GM19043 (cell line): Measurements from ENCODE around the gene CYB5R2.
"Not testable (repeated sequence)": the region's sequence is repeated elsewhere in the genome, so short reads cannot be mapped to it uniquely, and the experiment has no call there.

Experiments
- ATAC-seq: cut with Tn5 transposase; IDR thresholded peaks from one replicate; pipeline ENCODE4 v1.9.1; 2021; ENCODE audit warnings: low read depth; ENCODE audit not compliant: unreplicated experiment

The CYB5R2 gene

DNA sequence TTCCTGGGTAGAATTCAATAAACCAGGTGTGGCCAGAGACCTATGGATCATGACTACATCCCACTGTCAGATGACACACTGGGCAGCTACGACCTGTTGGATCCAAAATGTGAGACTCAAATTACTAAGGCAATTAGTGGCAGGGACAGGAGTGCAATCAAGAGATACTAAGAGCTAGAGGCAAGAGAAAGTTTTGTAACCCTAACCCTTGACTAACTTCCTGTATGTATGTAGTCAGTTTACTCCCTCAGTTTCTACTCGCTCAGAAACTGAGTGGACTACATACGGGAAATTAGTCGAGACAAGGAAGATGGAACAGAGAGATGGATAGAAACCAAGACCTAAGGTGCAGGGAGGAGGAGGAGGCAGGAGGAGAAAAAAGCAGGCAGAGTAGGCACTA lies 2.7 kb downstream of the CYB5R2 start:
- no peak for ATAC-seq

GRCh38 chr11:7668911-7669310 lies 4.4 kb downstream of the CYB5R2 start:
- ATAC-seq, result no peak

DNA sequence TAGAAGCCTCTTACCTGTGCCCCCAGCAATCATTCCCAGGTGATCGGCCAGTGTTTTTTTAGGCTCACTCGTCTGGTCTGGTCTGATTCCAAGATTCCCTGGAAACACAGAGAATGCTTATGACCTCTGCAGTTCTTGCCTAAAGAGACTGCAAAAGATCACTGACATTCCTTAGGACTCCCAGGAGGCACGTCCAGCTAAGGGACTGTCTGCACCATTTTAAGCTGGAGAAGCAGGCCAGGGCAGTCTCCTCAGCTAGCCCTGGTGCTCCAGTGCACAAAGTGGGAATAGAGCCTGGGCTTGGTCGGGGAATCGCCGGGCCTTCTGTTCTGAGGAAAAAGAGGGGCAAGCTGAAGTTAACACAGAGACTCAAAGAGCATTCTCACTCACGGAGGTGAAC lies 4.8 kb downstream of the CYB5R2 start:
- ATAC-seq, result no peak

- ATAC-seq, result no peak
These were observed 5.8 kb downstream of the CYB5R2 start for GRCh38 chr11:7667460-7667859.

- no peak for ATAC-seq
These were observed 6.9 kb downstream of the CYB5R2 start for GRCh38 chr11:7666292-7666866.

DNA sequence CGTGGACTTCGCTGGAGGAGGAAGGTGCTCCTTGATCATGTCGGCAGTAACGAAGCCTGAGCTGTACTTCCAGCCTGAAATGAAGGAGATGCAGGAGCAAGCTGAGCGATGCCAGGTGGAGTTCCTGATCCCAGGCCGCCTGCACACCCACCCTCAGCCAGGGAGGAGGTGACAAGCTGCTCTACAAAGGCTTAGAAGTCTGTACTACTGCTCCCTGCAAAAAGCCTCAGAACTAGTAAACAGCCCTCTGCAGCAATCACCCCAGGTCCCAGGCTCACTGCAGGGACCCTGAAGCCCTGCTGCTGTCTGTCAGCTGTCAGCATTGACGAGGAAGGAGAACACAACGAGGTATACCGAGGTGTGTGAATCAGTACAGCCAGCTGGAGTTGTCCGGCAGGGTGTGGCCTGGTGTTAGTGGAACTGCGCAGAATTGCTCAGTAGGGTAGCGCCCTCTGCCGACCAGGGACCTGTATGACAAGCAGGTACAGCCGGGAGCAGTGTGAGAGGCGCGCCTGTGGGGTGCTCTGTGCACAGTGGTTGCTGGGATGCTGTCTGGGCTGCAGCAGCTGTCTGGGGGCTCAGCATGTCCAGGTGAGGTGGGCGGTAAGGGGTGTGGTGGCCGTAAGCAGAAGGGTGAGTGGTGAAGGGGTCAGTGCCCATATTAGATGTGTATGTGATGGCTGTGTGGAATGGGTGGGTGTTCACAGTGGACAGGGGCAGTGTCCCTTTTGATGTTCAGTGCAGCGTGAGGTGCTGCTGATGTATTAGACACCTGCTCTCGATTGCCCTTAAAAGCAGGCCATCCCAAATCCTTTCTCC lies 7.6 kb downstream of the CYB5R2 start:
- peak; percentile 97 for ATAC-seq

DNA sequence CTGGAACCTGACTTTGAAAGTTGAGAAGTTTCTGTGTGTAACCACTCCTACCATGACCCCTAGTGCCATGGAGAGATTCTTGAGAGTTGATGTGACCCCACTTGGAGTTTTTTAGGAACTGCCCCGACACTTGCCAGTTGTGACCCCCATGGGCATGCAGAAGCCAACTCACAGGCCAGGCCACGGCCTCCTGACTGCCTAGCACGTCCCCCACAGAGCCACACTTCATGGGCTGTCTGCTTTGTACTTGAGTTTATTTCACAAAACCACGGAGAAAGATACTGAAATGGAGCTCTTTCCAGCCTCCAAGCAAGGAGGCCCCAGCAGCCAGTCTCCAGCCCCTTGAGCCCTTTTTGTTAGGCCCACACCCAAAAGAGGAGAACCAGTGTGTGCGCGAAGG lies 8.4 kb downstream of the CYB5R2 start:
- ATAC-seq, result no peak

- ATAC-seq, result not testable (repeated sequence)
These were observed 9.8 kb downstream of the CYB5R2 start for GRCh38 chr11:7663531-7663930.

DNA sequence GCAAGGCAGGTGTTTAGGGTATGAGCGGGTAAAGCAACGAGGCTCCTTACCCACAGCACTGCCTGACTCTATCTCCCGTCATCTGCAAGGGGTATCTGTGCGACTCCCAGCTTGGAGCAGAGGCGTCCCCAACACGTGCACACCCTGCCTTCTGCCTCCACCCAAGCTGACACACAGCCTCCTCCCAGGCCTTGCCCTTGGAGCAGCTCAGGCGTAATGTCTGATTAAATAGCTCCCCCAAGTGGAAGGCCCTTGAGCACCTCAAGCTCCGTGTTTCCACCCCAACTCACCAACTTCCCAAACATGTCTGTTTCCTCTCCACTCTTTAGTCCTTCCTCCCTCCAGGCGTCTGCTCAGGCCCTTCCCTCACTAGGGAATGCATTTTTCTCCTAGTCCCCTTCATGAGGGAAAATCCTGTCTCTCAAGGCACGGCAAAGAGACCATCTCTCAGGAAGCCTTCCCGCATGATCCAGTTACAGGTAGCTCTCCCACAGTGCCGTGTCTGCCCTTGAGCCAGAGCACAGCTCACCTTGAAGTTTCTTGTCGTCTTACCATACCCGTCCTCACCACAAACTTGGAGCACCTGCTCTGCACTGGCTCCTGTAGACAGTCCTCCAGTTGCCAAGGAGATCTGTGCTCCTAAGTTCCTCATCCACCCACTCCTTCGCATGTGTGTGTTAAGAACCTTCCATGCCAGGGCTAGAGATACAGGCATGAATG lies 15.8 kb downstream of the CYB5R2 start:
- ATAC-seq, result no peak

DNA sequence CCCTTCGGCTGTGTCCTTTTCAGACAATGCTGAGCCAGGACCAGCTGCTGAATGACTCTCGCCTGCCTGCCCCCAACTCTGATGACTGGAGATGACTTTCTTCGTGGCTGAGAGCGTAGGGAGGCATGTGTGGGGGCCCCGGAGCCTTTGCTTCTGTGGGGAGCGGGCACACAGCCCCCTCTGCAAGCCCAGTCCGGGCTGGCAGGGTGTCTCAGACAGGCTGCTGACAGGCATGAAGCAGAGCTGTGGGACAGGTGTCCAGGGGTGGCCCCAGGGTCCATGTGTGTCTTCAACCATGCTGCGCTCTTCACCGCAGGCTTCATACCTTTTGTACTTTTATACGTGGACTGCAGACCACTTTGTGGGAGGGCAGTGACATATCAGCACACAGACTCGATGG lies 16.6 kb downstream of the CYB5R2 start:
- ATAC-seq, result no peak

GRCh38 chr11:7655253-7656217 lies 17.8 kb downstream of the CYB5R2 start:
- no peak for ATAC-seq

GRCh38 chr11:7654195-7654705 lies 19.1 kb downstream of the CYB5R2 start:
- no peak for ATAC-seq

DNA sequence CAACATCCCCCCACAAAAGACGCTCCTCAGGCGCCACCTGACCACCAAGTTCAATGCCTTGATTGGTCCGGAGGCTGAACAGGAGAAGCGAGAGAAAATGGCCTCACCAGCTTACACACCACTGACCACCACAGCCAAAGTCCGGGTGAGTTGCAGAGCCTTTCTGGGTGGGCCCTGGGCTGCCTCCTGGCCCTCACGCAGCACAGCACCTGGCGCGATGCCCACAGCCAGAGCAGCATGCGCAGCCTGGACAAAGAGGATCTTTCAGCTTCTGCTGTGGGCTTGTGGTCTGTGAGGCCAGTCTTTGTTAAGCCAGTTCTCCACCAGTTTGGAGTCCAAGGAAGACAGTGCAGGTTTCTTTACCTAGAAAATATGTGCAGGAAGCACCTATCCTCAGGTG lies 21.6 kb downstream of the CYB5R2 start:
- ATAC-seq, result no peak

DNA sequence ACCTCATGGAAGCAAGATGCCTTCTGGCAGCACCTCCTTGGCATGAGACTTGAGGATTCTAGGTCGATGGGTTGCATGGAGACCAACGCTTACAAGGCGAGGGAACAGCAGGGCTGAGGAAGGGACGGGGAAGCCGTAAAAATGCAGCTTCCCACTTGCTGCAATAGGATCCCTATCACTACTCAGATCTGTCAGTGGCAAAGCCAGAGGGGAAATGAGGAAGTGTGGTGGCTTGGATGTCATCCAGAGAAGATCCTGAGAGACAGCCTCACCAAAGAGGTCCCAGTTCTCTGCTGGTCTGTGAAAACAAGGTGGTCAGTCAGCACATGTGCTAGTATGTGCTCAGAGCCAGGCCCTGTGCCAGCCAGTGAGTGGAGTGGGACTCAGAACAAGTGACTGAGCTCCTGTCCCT lies 22.2 kb downstream of the CYB5R2 start:
- no peak for ATAC-seq

GRCh38 chr11:7648264-7648663 lies 25.0 kb downstream of the CYB5R2 start:
- ATAC-seq, result no peak

DNA sequence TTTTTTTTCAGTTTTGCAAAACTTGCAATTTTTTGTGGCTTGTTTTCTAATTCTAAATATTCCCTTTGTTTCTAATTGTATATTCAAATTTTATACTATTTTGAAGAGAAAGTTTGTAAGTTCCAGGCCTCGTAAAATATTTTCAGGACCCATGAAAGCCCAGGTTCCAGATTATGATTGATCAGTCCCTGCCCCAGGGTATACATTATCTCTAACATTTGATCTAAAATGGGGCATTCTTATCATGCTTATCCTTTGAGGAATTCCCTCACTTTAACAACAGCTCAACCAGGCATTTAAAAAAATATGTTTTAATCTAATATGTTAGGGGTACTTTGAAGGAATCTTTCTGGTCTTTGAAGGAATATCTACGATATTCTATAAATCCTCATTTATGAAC lies 26.4 kb downstream of the CYB5R2 start:
- no peak for ATAC-seq

DNA sequence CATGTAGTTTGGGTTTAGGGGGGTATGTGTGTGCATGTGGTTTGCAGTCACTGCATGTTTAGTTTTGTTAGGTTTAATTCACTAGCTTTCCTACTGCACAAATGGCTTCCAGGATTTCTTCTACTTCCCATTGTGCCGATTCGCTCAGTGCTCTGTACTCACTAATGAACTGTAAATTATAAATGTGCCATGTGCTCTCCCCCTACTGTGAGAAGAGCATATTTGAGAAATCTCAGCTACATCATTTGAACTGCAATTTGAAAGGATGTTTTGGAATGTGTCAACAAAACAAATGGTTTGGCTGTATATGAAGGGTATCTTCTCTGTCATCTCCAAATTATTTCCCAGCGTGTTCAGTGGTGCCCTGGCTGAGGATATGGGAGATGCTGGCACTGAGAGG lies 28.1 kb downstream of the CYB5R2 start:
- no peak for ATAC-seq

- ATAC-seq, result no peak
These were observed 30.0 kb downstream of the CYB5R2 start for GRCh38 chr11:7643314-7643713.

GRCh38 chr11:7642747-7643146 lies 30.6 kb downstream of the CYB5R2 start:
- ATAC-seq, result no peak

DNA sequence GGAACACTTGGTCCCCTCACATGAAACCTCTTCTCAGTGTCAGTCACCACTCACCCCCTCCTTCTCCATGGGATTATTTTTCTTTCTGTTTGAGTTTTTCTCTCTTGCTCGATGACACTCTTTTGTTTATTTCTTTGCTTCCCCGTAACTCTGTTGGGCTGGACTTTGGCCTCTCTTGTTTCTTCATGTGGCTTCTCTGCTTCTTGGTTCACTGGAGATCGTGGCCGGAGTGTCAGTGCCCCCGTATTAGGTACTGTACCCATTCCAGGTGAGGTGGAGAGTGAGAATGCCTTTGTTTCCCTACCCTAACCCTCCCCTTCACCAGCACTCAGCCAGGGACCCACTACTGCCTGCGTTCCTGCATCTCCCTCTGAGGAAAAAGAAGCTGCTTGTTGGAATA lies 32.5 kb downstream of the CYB5R2 start:
- no peak for ATAC-seq
